GM18502 (cell line): ENCODE results near the gene RNF25.

Source experiments
- ATAC-seq: cut with Tn5 transposase; IDR thresholded peaks from one replicate; pipeline ENCODE4 v1.9.1; 2021; ENCODE audit warnings: mild to moderate bottlenecking; ENCODE audit not compliant: unreplicated experiment, poor library complexity

The RNF25 gene

GRCh38 chr2:218687400-218688060 is 15.7 kb upstream of the RNF25 start:
- peak; percentile 56 for ATAC-seq

GRCh38 chr2:218680061-218680460 is 8.3 kb upstream of the RNF25 start:
- ATAC-seq, result no peak

GRCh38 chr2:218679119-218679518 is 7.3 kb upstream of the RNF25 start:
- ATAC-seq, result no peak

GRCh38 chr2:218671097-218671653 is 627 bp downstream of the RNF25 start:
- no peak for ATAC-seq

GRCh38 chr2:218664653-218665052 is 7.1 kb downstream of the RNF25 start:
- no peak for ATAC-seq

GRCh38 chr2:218663901-218664300 is 7.9 kb downstream of the RNF25 start:
- ATAC-seq, result no peak

GRCh38 chr2:218662827-218663226 is 9.0 kb downstream of the RNF25 start:
- no peak for ATAC-seq

GRCh38 chr2:218662377-218662776 is 9.4 kb downstream of the RNF25 start:
- ATAC-seq, result no peak

GRCh38 chr2:218659988-218660358 is 11.8 kb downstream of the RNF25 start:
- no peak for ATAC-seq

GRCh38 chr2:218659258-218659987 is 12.4 kb downstream of the RNF25 start, which contains the start of the genes BCS1L and ZNF142:
TSS of gene BCS1L (plus strand) at chr2:218659683. CDS start at chr2:218660988, 1,305 bp downstream.
TSS of gene ZNF142 (minus strand) at chr2:218659623. CDS start at chr2:218656429, 3,194 bp downstream.
- ATAC-seq, result peak; percentile 93

GRCh38 chr2:218658671-218659257 is 13.0 kb downstream of the RNF25 start:
- peak; percentile 51 for ATAC-seq

- no peak for ATAC-seq
These were observed 16.1 kb downstream of the RNF25 start for GRCh38 chr2:218655751-218656150.

- ATAC-seq, result no peak
These were observed 23.1 kb downstream of the RNF25 start for GRCh38 chr2:218648787-218649100.

GRCh38 chr2:218648088-218648786 is 23.6 kb downstream of the RNF25 start:
- peak; percentile 59 for ATAC-seq

GRCh38 chr2:218645126-218645525 is 26.7 kb downstream of the RNF25 start:
- ATAC-seq, result no peak

GRCh38 chr2:218644721-218645120 is 27.1 kb downstream of the RNF25 start:
- ATAC-seq, result no peak

- ATAC-seq, result no peak
These were observed 28.0 kb downstream of the RNF25 start for GRCh38 chr2:218643751-218644310.

- no peak for ATAC-seq
These were observed 29.0 kb downstream of the RNF25 start for GRCh38 chr2:218642786-218643185.

GRCh38 chr2:218642121-218642656 is 29.6 kb downstream of the RNF25 start:
- ATAC-seq, result no peak

- ATAC-seq, result no peak
These were observed 33.4 kb downstream of the RNF25 start for GRCh38 chr2:218638372-218638771.
